Measurements from ENCODE around the gene NUP93.
"Not testable (repeated sequence)": the region's sequence is repeated elsewhere in the genome, so short reads cannot be mapped to it uniquely, and the experiment has no call there.

Gene NUP93

DNA sequence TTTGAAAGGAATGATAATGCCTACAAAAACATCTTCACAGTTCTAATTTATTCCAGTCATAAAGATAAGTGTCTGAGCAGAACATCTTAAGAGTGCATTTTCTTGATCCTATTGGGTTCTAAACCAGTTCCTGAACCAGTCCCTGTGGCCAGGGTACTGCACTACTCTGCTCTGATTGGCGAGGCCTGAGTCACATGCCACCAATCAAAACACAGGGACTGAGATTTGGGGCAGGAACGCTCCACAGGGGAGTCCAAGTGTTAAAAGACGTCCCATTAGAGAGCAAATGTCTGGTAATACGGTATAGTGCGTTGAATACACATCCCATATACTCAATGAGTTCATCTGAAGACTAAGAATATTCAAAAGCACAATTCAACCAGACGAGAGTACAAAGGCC lies 3.0 kb upstream of the NUP93 start:
- Histone ChIP-seq H3K27ac (ENCODE audit: insufficient read depth, low read depth, low read length, poor library complexity, severe bottlenecking) (no peak overlapping the region), H3K4me1 (ENCODE audit: control insufficient read depth, insufficient read depth, low read length) (peaks cover 7% of the 10 kb centered on the region), H3K4me3 (ENCODE audit: insufficient read depth, low read depth, low read length) (no peak overlapping the region), H3K9me3 (ENCODE audit: control insufficient read depth, low read length) (no peaks in the 10 kb centered on the region), H3K36me3 (ENCODE audit: control insufficient read depth, insufficient read depth, low read length) (no peaks in the 10 kb centered on the region), H3K27me3 (ENCODE audit: control insufficient read depth, insufficient read depth, low read length, poor library complexity, severe bottlenecking) (no peaks in the 10 kb centered on the region)
- 88 to 93% methylated on average over 6 of the region's 6 CpGs for WGBS, 2 experiments

DNA sequence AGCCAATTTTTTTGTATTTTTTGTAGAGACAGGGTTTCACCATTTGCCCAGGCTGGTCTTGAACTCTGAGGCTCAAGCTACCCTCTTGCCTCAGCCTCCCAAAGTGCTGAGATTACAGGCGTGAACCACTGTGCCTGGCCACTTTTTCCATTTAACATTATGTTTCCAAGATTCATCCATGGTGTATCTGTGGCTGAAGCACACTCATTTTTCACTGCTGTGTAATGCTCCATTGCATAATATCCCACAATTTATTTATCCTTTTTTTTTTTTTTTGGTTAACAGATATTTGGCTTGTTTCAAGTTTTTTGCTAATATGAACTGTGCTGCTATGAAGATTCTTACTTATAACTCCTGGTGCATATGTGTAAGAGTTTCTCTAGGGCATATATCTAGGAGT lies 1.9 kb upstream of the NUP93 start:
- Histone ChIP-seq H3K27me3 (ENCODE audit: control insufficient read depth, insufficient read depth, low read length, poor library complexity, severe bottlenecking) (no peaks in the 10 kb centered on the region), H3K36me3 (ENCODE audit: control insufficient read depth, insufficient read depth, low read length) (no peaks in the 10 kb centered on the region), H3K9me3 (ENCODE audit: control insufficient read depth, low read length) (no peaks in the 10 kb centered on the region), H3K4me3 (ENCODE audit: insufficient read depth, low read depth, low read length) (no peak overlapping the region), H3K4me1 (ENCODE audit: control insufficient read depth, insufficient read depth, low read length) (peaks cover 7% of the 10 kb centered on the region), H3K27ac (ENCODE audit: insufficient read depth, low read depth, low read length, poor library complexity, severe bottlenecking) (no peak overlapping the region)
- WGBS, 2 experiments: 80 to 86% methylated on average over 1 of the region's 1 CpG

DNA sequence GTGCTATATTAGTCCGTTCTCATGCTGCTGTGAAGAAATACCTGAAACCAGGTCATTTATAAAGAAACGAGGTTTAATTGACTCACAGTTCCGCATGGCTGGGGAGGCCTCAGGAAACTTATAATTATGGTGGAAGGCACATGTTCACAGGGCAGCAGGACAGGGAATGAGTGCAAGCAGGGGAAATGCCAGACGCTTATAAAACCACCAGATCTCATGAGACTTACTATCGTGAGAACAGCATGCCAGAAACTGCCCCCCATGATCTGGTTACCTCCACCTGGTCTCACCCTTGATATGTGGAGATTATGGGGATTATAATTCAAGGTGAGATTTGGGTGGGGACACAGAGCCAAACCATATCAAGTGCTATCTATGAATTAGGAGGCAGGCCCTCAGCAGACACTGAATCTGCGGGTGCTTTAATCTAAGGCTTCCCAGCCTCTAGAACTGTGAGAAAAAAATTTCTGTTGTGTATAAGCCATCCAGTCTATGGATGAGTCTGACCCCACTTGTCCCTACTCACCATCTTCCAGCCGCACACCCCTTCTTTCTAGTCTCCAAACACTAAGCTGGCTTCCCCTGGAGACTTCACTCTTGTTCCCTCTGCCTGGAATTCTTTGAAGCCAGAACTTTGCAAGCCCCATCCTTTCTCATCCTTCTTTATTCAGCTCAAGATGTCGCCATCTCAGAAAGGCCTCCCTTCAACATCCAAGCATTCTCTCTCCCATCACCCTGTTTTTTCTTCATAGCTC lies 772 bp upstream of the NUP93 start:
- Histone ChIP-seq H3K27me3 (ENCODE audit: control insufficient read depth, insufficient read depth, low read length, poor library complexity, severe bottlenecking) (no peaks in the 10 kb centered on the region), H3K4me3 (ENCODE audit: insufficient read depth, low read depth, low read length) (peak overlapping the region; percentile 88), H3K36me3 (ENCODE audit: control insufficient read depth, insufficient read depth, low read length) (no peaks in the 10 kb centered on the region), H3K27ac (ENCODE audit: insufficient read depth, low read depth, low read length, poor library complexity, severe bottlenecking) (peak overlapping the region; percentile 65), H3K9me3 (ENCODE audit: control insufficient read depth, low read length) (no peaks in the 10 kb centered on the region), H3K4me1 (ENCODE audit: control insufficient read depth, insufficient read depth, low read length) (peaks cover 7% of the 10 kb centered on the region)
- 86 to 90% methylated on average over 8 of the region's 8 CpGs for WGBS, 2 experiments

DNA sequence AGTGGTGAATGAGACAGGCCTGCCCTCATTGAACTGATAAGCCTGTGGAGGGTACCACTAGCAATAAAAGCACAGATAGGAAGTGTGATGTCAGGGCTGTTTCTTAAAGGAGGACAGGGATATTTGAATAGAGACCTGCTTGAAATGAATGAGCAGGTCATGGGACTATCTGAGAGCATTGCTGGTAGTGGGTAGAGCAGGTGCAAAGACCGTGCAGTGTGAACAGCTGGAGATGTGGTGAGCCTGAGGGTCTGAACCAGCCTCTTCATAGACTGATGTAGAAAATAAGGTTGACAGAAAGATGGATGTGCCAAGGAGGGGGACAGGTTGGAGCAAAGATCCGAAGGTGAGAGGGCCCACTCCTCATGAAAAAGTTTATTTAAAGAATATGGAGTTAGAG lies 2.4 kb downstream of the NUP93 start:
- H3K4me3 ChIP-seq (ENCODE audit: insufficient read depth, low read depth, low read length): no peak overlapping the region

DNA sequence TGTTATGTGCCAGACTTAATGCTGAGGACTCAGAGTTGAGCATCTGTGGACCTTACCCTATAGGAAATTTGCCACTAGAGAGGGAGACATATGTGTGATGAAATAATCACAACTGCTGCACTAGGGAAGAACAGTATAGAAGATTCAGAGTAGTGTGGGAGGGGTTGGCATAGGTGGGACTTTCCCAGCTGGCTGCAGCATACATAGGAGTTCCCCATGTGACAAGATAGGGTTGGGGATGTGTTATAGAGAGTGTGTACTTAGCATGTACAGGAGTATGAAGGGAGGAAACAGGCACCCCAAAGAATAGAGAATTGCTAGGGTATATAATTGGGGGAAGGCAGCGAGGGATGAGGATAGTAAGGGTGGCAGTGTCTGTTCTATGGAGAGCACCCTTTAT lies 2.9 kb downstream of the NUP93 start:
- Histone ChIP-seq H3K36me3 (ENCODE audit: control insufficient read depth, insufficient read depth, low read length) (no peaks in the 10 kb centered on the region), H3K27me3 (ENCODE audit: control insufficient read depth, insufficient read depth, low read length, poor library complexity, severe bottlenecking) (no peaks in the 10 kb centered on the region), H3K9me3 (ENCODE audit: control insufficient read depth, low read length) (no peaks in the 10 kb centered on the region), H3K4me1 (ENCODE audit: control insufficient read depth, insufficient read depth, low read length) (peaks cover 7% of the 10 kb centered on the region), H3K4me3 (ENCODE audit: insufficient read depth, low read depth, low read length) (no peak overlapping the region), H3K27ac (ENCODE audit: insufficient read depth, low read depth, low read length, poor library complexity, severe bottlenecking) (no peak overlapping the region)
- WGBS, 2 experiments: 96 to 100% methylated on average over 1 of the region's 1 CpG

More for the DNA sequence above, 2.4 kb downstream of the NUP93 start:
- WGBS, 2 experiments: 92 to 93% methylated on average over 2 of the region's 2 CpGs
- Histone ChIP-seq H3K4me1 (ENCODE audit: control insufficient read depth, insufficient read depth, low read length) (peaks cover 7% of the 10 kb centered on the region), H3K9me3 (ENCODE audit: control insufficient read depth, low read length) (no peaks in the 10 kb centered on the region), H3K27me3 (ENCODE audit: control insufficient read depth, insufficient read depth, low read length, poor library complexity, severe bottlenecking) (no peaks in the 10 kb centered on the region), H3K27ac (ENCODE audit: insufficient read depth, low read depth, low read length, poor library complexity, severe bottlenecking) (no peak overlapping the region), H3K36me3 (ENCODE audit: control insufficient read depth, insufficient read depth, low read length) (no peaks in the 10 kb centered on the region)

DNA sequence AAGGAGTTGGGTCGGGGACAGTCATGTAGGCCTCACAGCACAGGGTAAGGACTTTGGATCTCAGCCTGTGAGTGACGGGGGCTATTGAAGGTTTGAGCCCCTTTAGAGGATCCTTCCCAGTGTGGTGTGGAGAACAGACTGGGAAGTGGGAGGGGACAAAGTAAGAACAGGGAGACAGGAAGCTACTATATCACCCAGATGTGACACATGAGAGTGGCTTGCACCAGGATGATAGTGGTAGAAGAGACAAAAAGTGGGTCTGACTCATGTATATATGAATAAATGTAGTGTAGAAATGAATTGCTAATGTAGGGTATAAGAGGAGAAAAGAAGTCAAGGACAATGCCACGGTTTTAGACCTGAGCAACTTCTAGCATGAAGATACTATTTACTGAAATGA lies 4.5 kb downstream of the NUP93 start:
- no peaks in the 10 kb centered on the region for H3K27me3 ChIP-seq (ENCODE audit: control insufficient read depth, insufficient read depth, low read length, poor library complexity, severe bottlenecking)
- no peaks in the 10 kb centered on the region for H3K36me3 ChIP-seq (ENCODE audit: control insufficient read depth, insufficient read depth, low read length)
- no peak overlapping the region for H3K4me3 ChIP-seq (ENCODE audit: insufficient read depth, low read depth, low read length)
- no peak overlapping the region for H3K27ac ChIP-seq (ENCODE audit: insufficient read depth, low read depth, low read length, poor library complexity, severe bottlenecking)
- H3K4me1 ChIP-seq (ENCODE audit: control insufficient read depth, insufficient read depth, low read length): peaks cover 4% of the 10 kb centered on the region
- WGBS, 2 experiments: 92 to 96% methylated on average over 3 of the region's 3 CpGs
- H3K9me3 ChIP-seq (ENCODE audit: control insufficient read depth, low read length): no peaks in the 10 kb centered on the region

DNA sequence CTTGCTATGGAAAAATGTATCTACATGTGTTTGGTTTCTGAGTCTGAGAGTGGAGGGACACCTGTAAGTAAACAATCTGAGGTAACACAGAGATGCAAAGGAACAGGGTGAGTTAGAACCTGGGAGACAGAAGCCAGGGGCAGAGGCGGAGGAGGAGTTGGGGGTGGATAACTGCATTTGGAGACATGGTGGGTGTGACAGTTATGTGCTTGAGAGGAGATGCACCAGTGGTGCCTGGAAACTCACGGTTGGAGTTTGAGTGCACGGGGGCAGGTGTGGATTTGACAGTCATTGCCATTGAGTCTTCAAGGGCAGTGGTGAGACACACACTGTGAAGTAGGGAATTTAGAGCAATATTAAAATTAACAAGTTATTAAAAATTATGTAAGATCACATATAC lies 6.5 kb downstream of the NUP93 start:
- Histone ChIP-seq H3K4me3 (ENCODE audit: insufficient read depth, low read depth, low read length) (no peak overlapping the region), H3K27me3 (ENCODE audit: control insufficient read depth, insufficient read depth, low read length, poor library complexity, severe bottlenecking) (no peaks in the 10 kb centered on the region), H3K9me3 (ENCODE audit: control insufficient read depth, low read length) (no peaks in the 10 kb centered on the region), H3K4me1 (ENCODE audit: control insufficient read depth, insufficient read depth, low read length) (no peaks in the 10 kb centered on the region), H3K36me3 (ENCODE audit: control insufficient read depth, insufficient read depth, low read length) (no peaks in the 10 kb centered on the region), H3K27ac (ENCODE audit: insufficient read depth, low read depth, low read length, poor library complexity, severe bottlenecking) (no peak overlapping the region)
- 92 to 100% methylated on average over 3 of the region's 3 CpGs for WGBS, 2 experiments

DNA sequence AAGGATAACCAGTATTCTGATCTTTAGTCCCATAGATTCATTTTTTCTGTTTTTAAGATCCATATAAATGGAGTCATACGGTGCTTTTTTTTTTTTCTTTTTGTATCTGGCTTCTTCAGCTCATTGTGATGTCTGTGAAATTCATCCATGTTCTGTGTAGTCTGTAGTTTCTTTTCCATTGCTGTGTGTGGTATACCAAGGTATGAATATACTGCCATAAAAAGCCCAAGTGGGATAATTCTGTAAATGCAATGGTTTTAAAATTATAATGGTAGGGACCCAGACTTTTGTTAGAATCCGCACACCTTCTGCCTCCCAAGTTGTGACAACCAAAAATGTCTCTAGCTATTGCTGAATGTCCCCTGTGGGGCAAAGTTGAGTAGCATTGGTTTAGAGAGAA lies 7.6 kb downstream of the NUP93 start:
- no peaks in the 10 kb centered on the region for H3K27me3 ChIP-seq (ENCODE audit: control insufficient read depth, insufficient read depth, low read length, poor library complexity, severe bottlenecking)
- H3K4me1 ChIP-seq (ENCODE audit: control insufficient read depth, insufficient read depth, low read length): no peaks in the 10 kb centered on the region
- H3K4me3 ChIP-seq (ENCODE audit: insufficient read depth, low read depth, low read length): no peak overlapping the region
- no peaks in the 10 kb centered on the region for H3K36me3 ChIP-seq (ENCODE audit: control insufficient read depth, insufficient read depth, low read length)
- H3K27ac ChIP-seq (ENCODE audit: insufficient read depth, low read depth, low read length, poor library complexity, severe bottlenecking): no peak overlapping the region
- WGBS, 2 experiments: 93 to 98% methylated on average over 2 of the region's 2 CpGs
- H3K9me3 ChIP-seq (ENCODE audit: control insufficient read depth, low read length): no peaks in the 10 kb centered on the region

DNA sequence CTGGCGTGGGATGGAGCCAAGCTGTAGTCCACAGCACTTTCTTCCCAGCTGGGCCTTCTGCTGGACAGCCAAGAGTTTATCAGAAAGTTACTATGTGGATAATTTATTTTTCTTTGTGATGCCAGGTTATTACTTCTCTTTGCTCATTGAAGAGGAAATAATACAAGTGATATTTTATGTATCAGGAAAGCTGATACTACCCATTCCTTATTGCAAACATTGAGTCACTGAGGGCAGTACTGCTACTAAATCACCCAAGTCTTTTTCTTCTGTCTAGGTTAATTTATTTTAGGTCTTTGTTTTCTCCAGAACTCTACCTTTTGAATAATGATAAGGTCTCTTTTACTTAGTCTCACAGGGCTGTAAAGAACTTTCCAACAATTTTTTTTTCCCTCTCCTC lies 8.3 kb downstream of the NUP93 start:
- H3K36me3 ChIP-seq (ENCODE audit: control insufficient read depth, insufficient read depth, low read length): no peaks in the 10 kb centered on the region
- no peak overlapping the region for H3K27ac ChIP-seq (ENCODE audit: insufficient read depth, low read depth, low read length, poor library complexity, severe bottlenecking)
- no peaks in the 10 kb centered on the region for H3K9me3 ChIP-seq (ENCODE audit: control insufficient read depth, low read length)
- H3K4me1 ChIP-seq (ENCODE audit: control insufficient read depth, insufficient read depth, low read length): no peaks in the 10 kb centered on the region
- H3K4me3 ChIP-seq (ENCODE audit: insufficient read depth, low read depth, low read length): no peak overlapping the region
- 87 to 89% methylated on average over 1 of the region's 1 CpG for whole genome bisulfite sequencing, 2 experiments
- H3K27me3 ChIP-seq (ENCODE audit: control insufficient read depth, insufficient read depth, low read length, poor library complexity, severe bottlenecking): no peaks in the 10 kb centered on the region

DNA sequence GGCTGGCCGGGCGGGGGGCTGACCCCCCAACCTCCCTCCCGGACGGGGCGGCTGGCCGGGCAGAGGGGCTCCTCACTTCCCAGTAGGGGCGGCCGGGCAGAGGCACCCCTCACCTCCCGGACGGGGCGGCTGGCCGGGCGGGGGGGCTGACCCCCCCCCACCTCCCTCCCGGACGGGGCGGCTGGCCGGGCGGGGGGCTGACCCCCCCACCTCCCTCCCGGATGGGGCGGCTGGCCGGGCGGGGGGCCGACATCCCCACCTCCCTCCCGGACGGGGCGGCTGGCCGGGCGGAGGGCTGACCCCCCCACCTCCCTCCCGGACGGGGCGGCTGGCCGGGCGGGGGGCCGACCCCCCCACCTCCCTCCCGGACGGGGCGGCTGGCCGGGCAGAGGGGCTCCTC lies 9.4 kb downstream of the NUP93 start:
- not testable (repeated sequence) for H3K36me3 ChIP-seq (ENCODE audit: control insufficient read depth, insufficient read depth, low read length); H3K4me1 ChIP-seq (ENCODE audit: control insufficient read depth, insufficient read depth, low read length); H3K27me3 ChIP-seq (ENCODE audit: control insufficient read depth, insufficient read depth, low read length, poor library complexity, severe bottlenecking); H3K27ac ChIP-seq (ENCODE audit: insufficient read depth, low read depth, low read length, poor library complexity, severe bottlenecking); H3K4me3 ChIP-seq (ENCODE audit: insufficient read depth, low read depth, low read length); H3K9me3 ChIP-seq (ENCODE audit: control insufficient read depth, low read length)
- 90% methylated on average over 2 of the region's 38 CpGs; no CpG with 5 or more reads in 1 of the 2 experiments for WGBS, 2 experiments

DNA sequence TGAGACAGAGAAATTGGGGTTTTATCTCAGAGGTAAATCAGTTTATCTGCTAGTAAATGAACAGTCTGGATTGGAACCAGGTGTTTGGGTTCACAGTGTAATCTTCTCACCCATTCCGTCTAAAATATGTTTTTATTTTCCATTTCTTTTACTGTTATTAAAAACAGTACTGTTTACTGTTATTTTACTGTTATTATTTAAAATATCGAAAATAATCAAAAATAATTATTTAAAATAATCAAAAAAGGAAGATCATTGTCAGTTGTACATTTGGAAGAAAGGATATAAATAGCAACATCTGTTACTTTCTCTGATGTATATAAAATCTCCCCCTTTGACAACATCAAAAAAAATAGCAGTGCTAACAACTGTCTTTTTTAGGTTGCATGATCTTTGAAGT lies 11.5 kb downstream of the NUP93 start:
- no peaks in the 10 kb centered on the region for H3K36me3 ChIP-seq (ENCODE audit: control insufficient read depth, insufficient read depth, low read length)
- no peaks in the 10 kb centered on the region for H3K27me3 ChIP-seq (ENCODE audit: control insufficient read depth, insufficient read depth, low read length, poor library complexity, severe bottlenecking)
- H3K4me3 ChIP-seq (ENCODE audit: insufficient read depth, low read depth, low read length): no peak overlapping the region
- H3K27ac ChIP-seq (ENCODE audit: insufficient read depth, low read depth, low read length, poor library complexity, severe bottlenecking): no peak overlapping the region
- peaks cover 7% of the 10 kb centered on the region for H3K4me1 ChIP-seq (ENCODE audit: control insufficient read depth, insufficient read depth, low read length)
- no peaks in the 10 kb centered on the region for H3K9me3 ChIP-seq (ENCODE audit: control insufficient read depth, low read length)
- WGBS, 2 experiments: no CpG with 5 or more reads among the region's 2 CpGs
